ENCODE results near the gene ASMTL. TPM values are rescaled to one million over a fixed set of nuclear protein-coding genes. Genes with fewer than 3 reads are reported as not detected.
A peak's percentile ranks its signal among the peaks of the same experiment; 100 is the strongest.

The ASMTL gene
- total RNA-seq, 1 experiment from 2014 or later = 51.8 TPM

DNA sequence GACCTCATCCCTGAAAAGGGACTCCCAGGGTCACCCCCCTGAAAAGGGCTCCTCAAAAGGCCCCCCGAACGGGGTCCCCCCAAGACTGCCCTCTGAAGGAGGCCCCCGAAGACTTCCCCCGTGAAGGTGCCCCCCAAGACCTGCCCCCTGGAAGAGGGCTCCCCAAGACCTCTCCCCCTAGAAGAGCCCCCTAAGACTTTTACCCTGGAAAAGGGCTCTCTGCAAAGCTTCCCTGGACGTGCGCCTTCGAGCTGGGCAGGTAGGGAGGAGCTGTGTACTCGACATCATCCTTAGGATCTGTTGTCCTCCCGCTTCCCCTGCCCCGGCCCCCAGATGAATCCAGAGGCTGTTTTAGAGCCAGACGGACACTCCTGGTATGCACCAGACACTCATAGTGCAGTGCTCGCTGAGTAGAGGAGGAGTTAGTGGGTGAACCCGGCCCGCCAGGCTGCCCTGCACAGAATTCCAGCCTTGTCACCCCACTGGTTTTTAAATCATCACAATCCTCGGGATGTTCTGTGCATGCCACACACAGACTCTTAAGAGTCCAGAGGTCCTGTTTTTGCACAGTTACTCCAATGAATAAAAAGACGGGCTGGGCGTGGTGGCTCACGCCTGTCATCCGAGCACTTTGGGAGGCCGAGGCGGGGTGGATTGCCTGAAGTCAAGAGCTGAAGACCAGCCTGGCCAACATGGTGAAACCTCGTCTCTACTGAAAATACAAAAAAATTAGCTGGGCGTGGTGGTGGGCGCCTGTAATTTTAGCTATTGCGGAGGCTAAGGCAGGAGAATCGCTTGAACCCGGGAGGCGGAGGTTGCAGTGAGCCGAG, 55.1 kb downstream of the ASMTL start:
- no peak for DNase-seq (ENCODE audit: low read depth)
- in situ Hi-C loops (cut with HindIII; ENCODE audit: low pct_unique_long_range_greater_than_20kb, low sequenced_read_pairs) = no loop called here

DNA sequence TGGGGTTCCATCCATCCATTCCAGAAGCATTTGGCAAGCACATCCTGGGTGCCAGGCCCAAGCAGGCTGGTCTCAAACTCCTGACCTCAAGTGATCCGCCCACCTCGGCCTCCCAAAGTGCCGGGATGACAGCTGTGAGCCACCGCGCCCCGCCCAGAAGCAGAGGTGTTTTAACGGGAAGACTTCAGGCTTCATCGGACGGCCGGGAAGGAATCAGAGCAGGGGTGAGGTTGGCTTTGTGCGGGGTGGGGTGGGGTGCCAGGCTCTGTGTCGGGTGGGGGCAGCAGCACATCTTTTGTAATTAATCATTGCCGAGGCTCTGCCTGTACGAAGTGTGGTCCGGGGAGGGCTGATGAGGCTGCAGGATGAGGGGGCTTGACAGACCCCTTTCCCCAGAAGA, 55.7 kb downstream of the ASMTL start:
- in situ Hi-C loops (cut with HindIII; ENCODE audit: low pct_unique_long_range_greater_than_20kb, low sequenced_read_pairs) = no loop called here
- DNase-seq (ENCODE audit: low read depth) = no peak

DNA sequence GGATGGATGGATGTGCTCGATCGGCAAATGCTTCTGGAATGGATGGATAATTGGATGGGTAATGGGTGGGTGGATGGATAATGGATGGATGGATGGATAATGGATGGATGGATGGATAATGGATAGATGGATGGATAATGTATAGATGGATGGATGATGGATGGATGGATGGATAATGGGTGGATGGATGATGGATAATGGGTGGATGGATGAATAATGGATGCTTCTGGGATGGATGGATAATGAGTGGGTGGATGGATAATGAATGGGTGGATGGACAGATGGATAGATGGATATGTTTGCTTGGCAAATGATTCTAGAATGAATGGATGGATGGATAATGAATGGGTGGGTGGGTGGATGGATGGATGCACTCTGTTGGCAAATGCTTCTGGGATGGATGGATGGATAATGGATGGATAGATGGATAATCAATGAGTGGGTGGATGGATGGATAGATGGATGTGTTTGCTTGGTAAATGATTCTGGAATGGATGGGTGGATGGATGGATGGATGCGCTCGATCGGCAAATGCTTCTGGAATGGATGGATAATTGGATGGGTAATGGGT, 57.0 kb downstream of the ASMTL start:
- DNase-seq (ENCODE audit: low read depth) = no peak
- in situ Hi-C loops (cut with HindIII; ENCODE audit: low pct_unique_long_range_greater_than_20kb, low sequenced_read_pairs) = no loop called here

DNA sequence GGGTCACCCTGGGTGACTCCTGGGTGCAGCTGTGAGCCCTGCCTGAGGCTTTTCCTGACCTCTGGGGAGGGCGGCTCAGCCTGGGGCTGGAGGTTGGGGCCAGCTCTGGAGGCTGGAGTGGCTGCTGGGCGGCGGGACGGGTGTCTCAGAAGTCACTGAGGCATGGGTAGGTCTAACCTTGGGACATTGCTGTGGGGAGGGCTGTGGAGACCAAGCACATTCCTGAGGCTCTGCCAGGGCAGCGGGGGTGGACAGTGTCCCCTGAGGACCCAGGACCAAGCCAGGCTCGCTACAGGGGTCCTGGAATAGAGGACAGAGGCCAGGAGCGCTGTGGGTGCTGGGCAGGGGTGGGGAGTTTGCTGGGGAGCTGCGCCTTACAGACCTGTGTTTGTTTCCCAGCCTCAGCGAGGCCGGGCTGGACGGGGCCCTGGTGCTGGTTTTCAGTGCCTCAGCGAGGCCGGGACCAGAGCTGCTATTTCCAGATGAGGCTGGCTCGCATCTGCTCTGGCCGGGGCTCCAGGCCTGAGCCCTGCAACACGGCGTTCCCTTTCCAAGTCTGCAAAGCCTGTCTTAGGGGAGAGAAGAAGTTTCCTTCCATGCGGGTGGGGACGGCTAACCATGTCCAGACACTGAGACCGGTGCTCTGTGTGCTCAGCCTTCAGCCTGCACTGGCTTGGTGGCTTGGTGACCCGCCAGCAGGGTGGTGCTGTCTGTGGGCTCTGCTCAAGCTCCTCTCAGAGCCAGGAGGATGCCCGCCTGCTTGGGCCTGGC, 57.8 kb downstream of the ASMTL start:
- in situ Hi-C loops (cut with HindIII; ENCODE audit: low pct_unique_long_range_greater_than_20kb, low sequenced_read_pairs) = no loop called here
- DNase-seq (ENCODE audit: low read depth) = no peak

DNA sequence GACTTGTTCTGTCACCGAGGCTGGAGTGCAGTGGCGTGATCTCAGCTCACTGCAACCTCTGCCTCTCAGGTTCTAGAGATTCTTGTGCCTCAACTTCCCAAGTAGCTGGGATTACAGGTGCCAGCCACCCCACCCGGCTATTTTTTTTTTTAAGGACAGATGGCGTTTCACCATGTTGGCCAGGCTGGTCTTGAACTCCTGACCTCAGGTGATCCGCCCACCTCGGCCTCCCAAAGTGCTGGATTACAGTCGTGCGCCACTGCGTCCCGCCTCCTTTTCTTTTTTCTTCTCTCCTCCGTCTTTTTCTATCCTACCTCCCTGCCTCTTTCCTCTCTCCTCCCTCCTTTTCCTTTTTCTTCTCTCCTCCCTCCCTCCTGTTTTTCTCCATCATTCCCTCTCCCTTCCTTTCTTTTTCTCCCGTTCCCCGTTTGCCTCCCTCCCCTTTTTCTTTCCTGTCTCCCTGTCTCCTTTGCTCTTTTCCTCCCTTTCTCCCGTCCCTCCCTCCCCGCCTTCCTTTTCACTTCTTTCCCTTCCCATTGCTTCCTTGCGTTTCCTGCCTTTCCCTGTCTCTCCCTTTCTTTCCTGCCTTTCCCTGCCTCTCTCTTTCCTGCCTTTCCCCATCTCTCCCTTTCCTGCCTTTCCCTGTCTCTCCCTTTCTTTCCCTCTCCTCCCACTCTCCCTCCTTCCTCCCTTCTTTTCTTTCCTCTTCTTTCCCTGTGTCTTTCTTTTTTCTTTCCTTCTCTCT, 58.7 kb downstream of the ASMTL start:
- in situ Hi-C loops (cut with HindIII; ENCODE audit: low pct_unique_long_range_greater_than_20kb, low sequenced_read_pairs) = no loop called here
- no peak for DNase-seq (ENCODE audit: low read depth)

DNA sequence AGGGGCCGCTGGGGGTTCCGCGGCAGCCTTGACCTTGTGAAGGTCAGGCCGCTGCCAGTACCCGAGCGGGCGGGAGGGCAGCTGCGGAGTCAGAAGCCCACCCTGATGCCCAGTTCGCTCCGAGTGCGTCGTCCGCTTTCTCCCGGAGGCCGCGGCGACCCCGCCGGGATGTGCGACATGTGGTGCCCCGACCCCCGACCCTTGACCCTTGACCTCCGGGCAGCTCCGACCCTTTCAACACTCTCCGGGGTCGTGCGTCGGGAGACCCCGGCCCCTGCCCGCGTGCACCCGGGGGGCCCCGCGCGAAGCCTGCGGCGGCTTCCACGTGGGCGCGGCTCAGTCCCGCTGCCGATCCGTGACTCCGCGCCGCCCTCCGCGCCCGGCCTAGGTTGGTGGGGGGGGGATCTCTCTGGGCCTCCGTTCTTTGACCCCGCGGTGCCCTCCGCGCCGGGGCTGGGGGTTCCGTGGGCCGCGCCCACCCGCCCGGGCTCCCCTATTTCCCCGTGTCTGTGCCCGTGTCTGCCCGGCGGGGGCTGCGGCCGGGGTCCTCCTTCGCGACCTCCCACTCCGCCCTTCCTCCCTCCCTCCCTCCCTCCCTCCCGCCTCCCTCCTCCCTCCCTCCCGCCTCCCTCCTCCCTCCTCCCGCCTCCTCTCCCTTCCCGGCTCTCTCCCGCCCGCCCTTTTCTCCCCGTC, 60.2 kb downstream of the ASMTL start:
- peak; percentile 77 for DNase-seq (ENCODE audit: low read depth)
- in situ Hi-C loops (cut with HindIII; ENCODE audit: low pct_unique_long_range_greater_than_20kb, low sequenced_read_pairs) = no loop called here

DNA sequence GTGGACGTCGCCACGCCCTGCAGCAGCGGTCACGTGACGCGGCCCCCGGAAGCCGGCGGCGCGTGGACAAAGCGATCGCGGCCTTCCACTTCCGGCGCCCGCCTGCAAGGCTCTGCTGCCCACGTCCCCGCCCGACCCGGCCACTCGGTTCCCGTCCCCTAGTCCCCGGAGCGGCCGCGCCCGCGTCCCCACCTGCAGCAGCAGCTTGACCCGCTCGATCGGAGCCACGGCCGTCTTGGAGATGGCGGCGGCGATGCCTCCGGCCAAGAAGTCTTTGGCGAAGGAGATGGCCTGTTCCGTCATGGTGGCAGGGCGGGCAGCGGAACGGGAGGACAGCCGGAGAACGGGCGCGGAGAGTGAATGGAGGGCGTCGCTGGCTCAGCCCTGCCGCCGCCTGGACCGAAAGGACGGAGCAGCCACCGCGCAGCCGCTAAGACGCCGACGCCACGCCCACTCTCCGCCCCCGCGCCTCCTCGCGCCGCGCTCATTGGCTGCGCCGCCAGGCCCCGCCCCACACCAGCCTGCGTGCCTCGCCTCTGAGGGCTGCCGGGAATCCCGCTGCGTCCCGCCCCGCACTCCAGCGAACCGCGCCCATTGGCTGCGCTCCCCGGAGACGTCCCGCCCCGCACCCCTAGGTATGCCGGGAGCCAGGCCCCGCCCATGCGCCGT, 60.9 kb downstream of the ASMTL start, which contains the start of gene SLC25A6:
Gene SLC25A6 (minus strand): TSS at position 407 of the 669 bp plus-strand sequence. CDS start 104 bp downstream, at position 303.
- in situ Hi-C loops (cut with HindIII; ENCODE audit: low pct_unique_long_range_greater_than_20kb, low sequenced_read_pairs) = no loop called here
- DNase-seq (ENCODE audit: low read depth) = peak; percentile 93

DNA sequence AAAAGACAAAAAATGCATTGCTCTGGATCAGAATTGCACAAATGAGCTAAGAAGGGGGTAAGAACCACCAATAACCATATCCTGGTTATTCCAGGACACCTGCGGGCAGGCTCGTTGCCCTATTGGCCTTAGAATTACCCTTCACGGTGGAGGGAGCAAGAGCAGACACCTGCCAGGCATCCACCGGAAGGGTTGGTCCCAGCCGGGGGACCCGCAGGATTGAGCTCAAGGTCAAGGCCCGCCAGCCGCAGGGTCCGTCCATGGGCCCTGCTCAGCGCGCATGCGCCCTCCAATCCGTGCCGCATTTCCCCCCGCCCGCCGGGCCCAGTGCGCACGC, 61.4 kb downstream of the ASMTL start:
- DNase-seq (ENCODE audit: low read depth) = no peak
- in situ Hi-C loops (cut with HindIII; ENCODE audit: low pct_unique_long_range_greater_than_20kb, low sequenced_read_pairs) = no loop called here

DNA sequence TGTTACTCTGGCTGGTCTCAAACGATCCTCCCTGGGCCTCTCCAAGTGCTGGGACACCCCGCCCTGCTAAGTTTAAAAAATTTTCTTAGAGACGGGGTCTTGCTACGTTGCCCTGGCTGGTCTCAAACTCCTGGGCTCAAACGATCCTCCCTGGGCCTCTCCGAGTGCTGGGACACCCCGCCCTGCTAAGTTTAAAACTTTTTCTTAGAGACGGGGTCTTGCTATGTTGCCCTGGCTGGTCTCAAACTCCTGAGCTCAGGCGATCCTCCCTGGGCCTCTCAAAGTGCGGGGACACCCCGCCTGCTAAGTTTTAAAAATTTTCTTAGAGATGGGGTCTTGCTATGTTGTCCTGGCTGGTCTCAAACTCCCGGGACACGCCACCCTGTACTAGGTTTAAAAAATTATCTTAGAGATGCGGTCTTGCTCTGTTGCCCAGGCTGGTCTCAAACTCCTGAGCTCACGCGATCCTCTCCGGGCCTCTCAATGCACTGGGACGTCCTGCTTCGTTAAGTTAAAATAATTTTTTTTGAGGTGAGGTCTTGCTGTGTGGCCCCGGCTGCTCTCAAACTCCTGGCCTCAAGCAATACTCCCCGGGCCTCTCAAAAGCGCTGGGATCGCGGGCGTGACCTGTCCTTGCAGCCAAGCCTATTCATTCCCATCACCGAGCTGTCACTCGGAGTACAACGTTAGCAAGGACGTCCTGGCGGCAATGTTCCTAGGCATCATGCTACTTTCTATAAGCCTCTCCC, 61.9 kb downstream of the ASMTL start:
- DNase-seq (ENCODE audit: low read depth) = no peak
- in situ Hi-C loops (cut with HindIII; ENCODE audit: low pct_unique_long_range_greater_than_20kb, low sequenced_read_pairs) = no loop called here

DNA sequence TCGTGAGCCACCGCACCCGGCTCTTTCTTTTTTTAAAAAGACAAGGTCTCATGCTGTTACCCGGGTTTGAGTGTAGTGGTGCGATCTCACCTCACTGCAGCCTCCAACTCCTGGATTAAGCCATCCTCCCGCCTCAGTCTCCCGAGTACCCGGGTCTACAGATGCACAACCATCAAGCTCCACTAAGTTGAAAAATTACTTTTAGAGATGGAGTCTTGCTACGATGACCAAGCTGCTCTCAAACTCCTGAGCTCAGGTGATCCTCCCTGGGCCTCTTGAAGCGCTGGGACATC, 62.8 kb downstream of the ASMTL start:
- DNase-seq (ENCODE audit: low read depth) = no peak
- in situ Hi-C loops (cut with HindIII; ENCODE audit: low pct_unique_long_range_greater_than_20kb, low sequenced_read_pairs) = no loop called here

DNA sequence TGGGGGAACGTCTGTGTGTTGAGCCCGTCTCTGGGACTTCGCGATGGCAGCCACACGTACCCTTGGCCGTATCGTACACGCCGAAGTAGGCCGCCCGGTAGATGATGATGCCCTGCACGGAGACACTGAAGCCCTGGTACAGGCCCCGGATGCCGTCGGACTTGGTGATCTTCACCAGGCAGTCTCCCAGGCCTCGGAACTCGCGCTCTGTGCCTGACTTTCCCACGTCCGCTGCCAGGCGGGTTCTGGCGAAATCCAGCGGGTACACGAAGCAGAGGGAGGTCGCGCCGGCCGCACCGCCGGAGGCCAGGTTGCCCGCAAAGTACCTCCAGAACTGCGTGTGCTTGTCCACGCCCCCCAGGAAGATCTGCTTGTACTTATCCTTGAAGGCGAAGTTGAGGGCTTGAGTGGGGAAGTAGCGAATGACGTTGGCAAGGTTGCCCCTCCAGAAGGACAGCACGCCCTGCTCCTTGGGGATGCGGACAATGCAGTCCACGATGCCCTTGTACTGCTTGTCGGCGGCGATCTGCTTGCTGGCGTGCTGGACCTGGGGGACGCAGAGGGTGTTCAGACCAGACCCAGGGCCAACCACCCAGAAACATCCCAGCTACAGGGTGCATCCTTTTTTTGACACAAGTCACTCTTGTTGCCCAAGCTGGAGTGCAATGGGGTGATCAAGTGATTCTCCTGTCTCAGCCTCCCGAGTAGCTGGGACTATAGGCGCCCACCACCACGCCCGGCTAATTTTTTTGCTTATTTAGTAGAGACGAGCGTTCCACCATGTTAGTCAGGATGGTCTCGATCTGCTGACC, 63.3 kb downstream of the ASMTL start:
- DNase-seq (ENCODE audit: low read depth) = no peak
- in situ Hi-C loops (cut with HindIII; ENCODE audit: low pct_unique_long_range_greater_than_20kb, low sequenced_read_pairs) = no loop called here

DNA sequence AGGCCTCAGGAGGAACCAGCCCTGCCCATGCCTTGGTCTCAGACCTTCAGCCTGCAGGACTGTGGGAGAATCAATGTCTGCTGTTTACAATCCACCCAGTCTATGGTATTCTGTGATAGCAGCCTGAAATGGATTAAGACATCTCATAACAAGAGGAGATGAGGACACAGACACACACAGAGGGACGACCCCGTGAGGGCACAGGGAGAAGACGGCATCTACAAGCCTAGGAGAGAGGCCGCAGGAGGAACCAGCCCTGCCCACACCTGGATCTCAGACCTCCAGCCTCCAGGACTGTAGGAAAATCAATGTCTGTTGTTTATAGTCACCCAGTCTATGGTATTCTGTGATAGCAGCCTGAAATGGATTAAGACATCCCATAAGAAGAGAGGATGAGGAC, 64.1 kb downstream of the ASMTL start:
- no peak for DNase-seq (ENCODE audit: low read depth)
- in situ Hi-C loops (cut with HindIII; ENCODE audit: low pct_unique_long_range_greater_than_20kb, low sequenced_read_pairs) = no loop called here

DNA sequence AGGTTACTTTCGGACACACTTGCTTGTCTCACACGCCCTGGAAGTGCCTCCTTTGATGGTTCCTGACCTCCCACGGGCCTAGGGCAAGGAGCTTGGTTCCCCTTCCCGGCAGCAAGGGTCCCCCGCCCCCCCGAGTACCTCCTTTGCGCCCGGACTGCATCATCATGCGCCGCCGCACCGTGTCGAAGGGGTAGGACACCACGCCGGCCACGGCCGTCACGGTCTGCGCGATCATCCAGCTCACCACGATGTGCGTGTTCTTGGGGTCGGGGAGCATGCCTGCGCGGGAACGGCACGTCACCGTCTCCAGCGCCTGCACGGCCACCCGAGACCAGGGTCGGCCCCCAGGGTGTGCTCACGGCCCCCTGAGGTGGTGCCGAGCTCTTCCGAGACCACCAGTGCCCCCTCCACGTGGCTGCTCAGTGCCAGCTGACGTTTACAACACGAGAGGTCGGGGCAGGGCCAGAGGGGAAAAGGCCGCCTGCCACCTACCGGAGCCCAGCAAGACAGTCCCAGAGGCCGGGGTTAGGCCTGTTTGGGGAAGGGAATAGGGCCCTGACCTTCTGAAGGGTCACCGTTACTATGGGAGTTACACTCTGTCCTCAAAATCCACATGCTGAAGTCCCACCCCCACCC, 65.5 kb downstream of the ASMTL start:
- in situ Hi-C loops (cut with HindIII; ENCODE audit: low pct_unique_long_range_greater_than_20kb, low sequenced_read_pairs) = no loop called here

DNA sequence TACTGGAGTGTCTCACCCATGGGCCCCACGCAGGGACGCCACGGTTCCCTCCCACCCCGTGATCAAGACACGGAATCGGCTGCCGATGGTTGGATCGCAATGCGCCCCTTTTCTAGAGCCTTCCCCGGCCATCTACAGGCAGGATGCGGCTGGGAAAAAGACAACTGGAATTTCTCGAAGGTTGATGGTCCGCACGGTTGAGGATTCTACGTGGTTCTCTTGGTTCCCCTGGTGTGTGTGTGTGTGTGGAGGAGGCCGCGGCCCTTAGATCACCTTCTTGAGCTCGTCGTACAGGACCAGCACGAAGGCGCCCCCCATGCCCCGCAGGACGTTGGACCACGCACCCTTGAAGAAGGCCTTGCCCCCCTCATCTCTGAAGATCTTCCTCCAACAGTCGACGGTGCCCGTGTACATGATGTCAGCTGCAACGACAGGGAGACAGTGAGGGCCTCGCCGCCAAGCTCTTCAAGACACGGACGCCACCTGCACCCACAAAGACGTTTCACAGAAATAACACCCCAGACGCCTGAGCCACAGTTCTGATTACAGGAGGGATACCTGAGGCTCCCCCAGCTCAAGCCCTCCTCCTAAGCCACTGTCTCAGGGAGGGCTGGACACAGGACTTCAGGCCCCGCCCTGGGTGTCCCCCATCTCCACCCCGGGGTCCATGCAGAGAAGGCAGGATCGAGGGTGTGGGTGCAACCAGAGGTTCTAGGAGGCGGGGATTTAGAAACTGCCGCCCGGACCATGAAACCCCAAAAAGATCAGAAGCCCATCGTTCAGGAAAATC, 66.2 kb downstream of the ASMTL start:
- in situ Hi-C loops (cut with HindIII; ENCODE audit: low pct_unique_long_range_greater_than_20kb, low sequenced_read_pairs) = no loop called here
- DNase-seq (ENCODE audit: low read depth) = no peak

More for the DNA sequence above, 65.5 kb downstream of the ASMTL start:
- DNase-seq (ENCODE audit: low read depth) = no peak
